WTC11 (cell line): ENCODE measurements around the gene ZBTB11.

ENCODE experiments used
- CTCF ChIP-seq: fragments of 200-600 bp; IDR thresholded peaks from 2 replicates; pipeline ENCODE4 v1.8.0; 2022; ENCODE audit warnings: antibody characterized with exemption
- MAX ChIP-seq: sonication (generic); formaldehyde crosslinking; IDR thresholded peaks from 2 replicates; pipeline ENCODE4 v1.8.0; 2022; ENCODE audit warnings: mild to moderate bottlenecking, missing genetic modification reagents
- SP1 ChIP-seq: sonication (generic); formaldehyde crosslinking; conservative IDR thresholded peaks from 2 replicates; pipeline ENCODE4 v1.8.1; 2022; ENCODE audit warnings: missing genetic modification reagents

DNA sequence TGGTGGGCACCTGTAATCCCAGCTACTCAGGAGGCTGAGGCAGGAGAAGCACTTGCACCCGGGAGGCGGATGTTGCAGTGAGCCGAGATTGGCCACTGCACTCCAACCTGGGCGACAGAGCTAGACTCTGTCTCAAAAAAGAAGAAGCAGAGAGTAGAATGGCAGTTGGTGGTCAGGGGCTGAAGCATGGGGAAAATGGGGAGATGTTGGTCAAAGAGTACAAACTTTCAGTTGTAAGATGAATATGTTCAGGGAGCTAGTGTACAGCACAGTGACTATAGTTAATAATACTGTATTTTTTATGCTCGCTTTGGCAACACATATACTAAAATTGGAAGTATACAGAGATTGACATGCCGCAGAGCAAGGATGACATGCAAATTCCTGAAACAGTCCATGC is 61.4 kb downstream of the ZBTB11 start:
- no peak for TF ChIP-seq SP1 (CRISPR knock-in tag)
- no peak for TF ChIP-seq CTCF
- TF ChIP-seq MAX (CRISPR knock-in tag): no peak
